ENCODE data around the gene ALDOB.
A peak's percentile ranks its signal among the peaks of the same experiment; 100 is the strongest.

Gene ALDOB

GRCh38 chr9:101398068-101398929, 37.3 kb downstream of the ALDOB start, which contains the start of the genes MRPL50 and ZNF189 (continued):
- TF ChIP-seq, protein P1, sequence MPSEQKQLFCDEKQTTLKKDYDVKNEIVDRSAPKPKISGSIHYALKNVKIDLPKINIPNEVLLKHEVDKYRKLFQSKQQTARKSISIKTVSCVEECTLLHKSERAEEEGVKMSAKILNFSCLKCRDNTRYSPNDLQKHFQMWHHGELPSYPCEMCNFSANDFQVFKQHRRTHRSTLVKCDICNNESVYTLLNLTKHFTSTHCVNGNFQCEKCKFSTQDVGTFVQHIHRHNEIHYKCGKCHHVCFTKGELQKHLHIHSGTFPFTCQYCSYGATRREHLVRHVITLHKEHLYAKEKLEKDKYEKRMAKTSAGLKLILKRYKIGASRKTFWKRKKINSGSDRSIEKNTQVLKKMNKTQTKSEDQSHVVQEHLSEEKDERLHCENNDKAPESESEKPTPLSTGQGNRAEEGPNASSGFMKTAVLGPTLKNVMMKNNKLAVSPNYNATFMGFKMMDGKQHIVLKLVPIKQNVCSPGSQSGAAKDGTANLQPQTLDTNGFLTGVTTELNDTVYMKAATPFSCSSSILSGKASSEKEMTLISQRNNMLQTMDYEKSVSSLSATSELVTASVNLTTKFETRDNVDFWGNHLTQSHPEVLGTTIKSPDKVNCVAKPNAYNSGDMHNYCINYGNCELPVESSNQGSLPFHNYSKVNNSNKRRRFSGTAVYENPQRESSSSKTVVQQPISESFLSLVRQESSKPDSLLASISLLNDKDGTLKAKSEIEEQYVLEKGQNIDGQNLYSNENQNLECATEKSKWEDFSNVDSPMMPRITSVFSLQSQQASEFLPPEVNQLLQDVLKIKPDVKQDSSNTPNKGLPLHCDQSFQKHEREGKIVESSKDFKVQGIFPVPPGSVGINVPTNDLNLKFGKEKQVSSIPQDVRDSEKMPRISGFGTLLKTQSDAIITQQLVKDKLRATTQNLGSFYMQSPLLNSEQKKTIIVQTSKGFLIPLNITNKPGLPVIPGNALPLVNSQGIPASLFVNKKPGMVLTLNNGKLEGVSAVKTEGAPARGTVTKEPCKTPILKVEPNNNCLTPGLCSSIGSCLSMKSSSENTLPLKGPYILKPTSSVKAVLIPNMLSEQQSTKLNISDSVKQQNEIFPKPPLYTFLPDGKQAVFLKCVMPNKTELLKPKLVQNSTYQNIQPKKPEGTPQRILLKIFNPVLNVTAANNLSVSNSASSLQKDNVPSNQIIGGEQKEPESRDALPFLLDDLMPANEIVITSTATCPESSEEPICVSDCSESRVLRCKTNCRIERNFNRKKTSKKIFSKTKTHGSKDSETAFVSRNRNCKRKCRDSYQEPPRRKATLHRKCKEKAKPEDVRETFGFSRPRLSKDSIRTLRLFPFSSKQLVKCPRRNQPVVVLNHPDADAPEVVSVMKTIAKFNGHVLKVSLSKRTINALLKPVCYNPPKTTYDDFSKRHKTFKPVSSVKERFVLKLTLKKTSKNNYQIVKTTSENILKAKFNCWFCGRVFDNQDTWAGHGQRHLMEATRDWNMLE (tag by site-specific recombination; conservative IDR thresholded peaks at IDR 0.05; ENCODE audit: low read depth): no peak
- TF ChIP-seq ZBTB17 (tag by site-specific recombination; IDR thresholded peaks at IDR 0.05): peak; percentile 95
- TF ChIP-seq SALL2 (tag by site-specific recombination; IDR thresholded peaks at IDR 0.05; ENCODE audit: borderline replicate concordance): no peak
- 0 out of 2 replicates have a peak, but pooled peaks have one; percentile 39 for TF ChIP-seq ZNF24 (tag by site-specific recombination; IDR thresholded peaks at IDR 0.05)
- no peak for TF ChIP-seq ZNF423 (tag by site-specific recombination; IDR thresholded peaks at IDR 0.05)
- TF ChIP-seq SCRT2 (tag by site-specific recombination; IDR thresholded peaks at IDR 0.05): peak; percentile 82
- TF ChIP-seq ZNF23 (tag by site-specific recombination; IDR thresholded peaks at IDR 0.05; ENCODE audit: borderline replicate concordance): no peak
- no peak for TF ChIP-seq WT1 (tag by site-specific recombination; IDR thresholded peaks at IDR 0.05)
- TF ChIP-seq ZNF366 (tag by site-specific recombination; conservative IDR thresholded peaks at IDR 0.05): no peak
- TF ChIP-seq ZNF561 (tag by site-specific recombination; IDR thresholded peaks at IDR 0.05; ENCODE audit: borderline replicate concordance): no peak
- TF ChIP-seq, protein P2, sequence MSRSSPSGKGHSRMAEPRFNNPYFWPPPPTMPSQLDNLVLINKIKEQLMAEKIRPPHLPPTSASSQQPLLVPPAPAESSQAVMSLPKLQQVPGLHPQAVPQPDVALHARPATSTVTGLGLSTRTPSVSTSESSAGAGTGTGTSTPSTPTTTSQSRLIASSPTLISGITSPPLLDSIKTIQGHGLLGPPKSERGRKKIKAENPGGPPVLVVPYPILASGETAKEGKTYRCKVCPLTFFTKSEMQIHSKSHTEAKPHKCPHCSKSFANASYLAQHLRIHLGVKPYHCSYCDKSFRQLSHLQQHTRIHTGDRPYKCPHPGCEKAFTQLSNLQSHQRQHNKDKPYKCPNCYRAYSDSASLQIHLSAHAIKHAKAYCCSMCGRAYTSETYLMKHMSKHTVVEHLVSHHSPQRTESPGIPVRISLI (tag by site-specific recombination; IDR thresholded peaks at IDR 0.05): no peak
- no peak for TF ChIP-seq ZNF544 (tag by site-specific recombination; IDR thresholded peaks at IDR 0.05)
- TF ChIP-seq PRDM6 (tag by site-specific recombination; IDR thresholded peaks at IDR 0.05): no peak
- TF ChIP-seq ZBTB44 (tag by site-specific recombination; IDR thresholded peaks at IDR 0.05): no peak
- TF ChIP-seq ZNF670 (tag by site-specific recombination; IDR thresholded peaks at IDR 0.05; ENCODE audit: low read depth): no peak
- TF ChIP-seq ZNF391 (tag by site-specific recombination; IDR thresholded peaks at IDR 0.05; ENCODE audit: borderline replicate concordance, low read depth): no peak
- TF ChIP-seq ZNF747 (tag by site-specific recombination; IDR thresholded peaks at IDR 0.05): no peak
- no peak for TF ChIP-seq ZBTB48 (tag by site-specific recombination; IDR thresholded peaks at IDR 0.05)
- TF ChIP-seq, protein P3, sequence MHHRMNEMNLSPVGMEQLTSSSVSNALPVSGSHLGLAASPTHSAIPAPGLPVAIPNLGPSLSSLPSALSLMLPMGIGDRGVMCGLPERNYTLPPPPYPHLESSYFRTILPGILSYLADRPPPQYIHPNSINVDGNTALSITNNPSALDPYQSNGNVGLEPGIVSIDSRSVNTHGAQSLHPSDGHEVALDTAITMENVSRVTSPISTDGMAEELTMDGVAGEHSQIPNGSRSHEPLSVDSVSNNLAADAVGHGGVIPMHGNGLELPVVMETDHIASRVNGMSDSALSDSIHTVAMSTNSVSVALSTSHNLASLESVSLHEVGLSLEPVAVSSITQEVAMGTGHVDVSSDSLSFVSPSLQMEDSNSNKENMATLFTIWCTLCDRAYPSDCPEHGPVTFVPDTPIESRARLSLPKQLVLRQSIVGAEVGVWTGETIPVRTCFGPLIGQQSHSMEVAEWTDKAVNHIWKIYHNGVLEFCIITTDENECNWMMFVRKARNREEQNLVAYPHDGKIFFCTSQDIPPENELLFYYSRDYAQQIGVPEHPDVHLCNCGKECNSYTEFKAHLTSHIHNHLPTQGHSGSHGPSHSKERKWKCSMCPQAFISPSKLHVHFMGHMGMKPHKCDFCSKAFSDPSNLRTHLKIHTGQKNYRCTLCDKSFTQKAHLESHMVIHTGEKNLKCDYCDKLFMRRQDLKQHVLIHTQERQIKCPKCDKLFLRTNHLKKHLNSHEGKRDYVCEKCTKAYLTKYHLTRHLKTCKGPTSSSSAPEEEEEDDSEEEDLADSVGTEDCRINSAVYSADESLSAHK (tag by site-specific recombination; IDR thresholded peaks at IDR 0.05): no peak
- no peak for TF ChIP-seq ZNF202 (tag by site-specific recombination; IDR thresholded peaks at IDR 0.05; ENCODE audit: borderline replicate concordance)
- TF ChIP-seq ZNF146 (tag by site-specific recombination; IDR thresholded peaks at IDR 0.05): no peak
- TF ChIP-seq HOXA7 (CRISPR knock-in tag; IDR thresholded peaks at IDR 0.05; ENCODE audit: borderline replicate concordance): no peak
- no peak for TF ChIP-seq ZNF221 (tag by site-specific recombination; IDR thresholded peaks at IDR 0.05; ENCODE audit: borderline replicate concordance)
- no peak for TF ChIP-seq ZNF280D (tag by site-specific recombination; IDR thresholded peaks at IDR 0.05)

All from HEK293 (cell line).